Neuronal stem cell (in vitro differentiated cells): ENCODE data around the gene RBM4B.

ENCODE experiments used
- DNase-seq: peaks from one replicate; pipeline ENCODE4 v3.0.0-alpha.2; 2013; ENCODE audit warnings: low spot score
- H2AFZ ChIP-seq: one replicate; pipeline ENCODE4 v1.6.1; 2013; ENCODE audit warnings: mild to moderate bottlenecking, low read length, inconsistent platforms
- H2AK5ac ChIP-seq: 2 replicates; pipeline ENCODE4 v1.6.1; 2013; ENCODE audit warnings: low read depth, mild to moderate bottlenecking, inconsistent platforms, low read length, moderate library complexity, mixed read lengths
- H2BK120ac ChIP-seq: 2 replicates; pipeline ENCODE4 v1.6.1; 2013; ENCODE audit warnings: low read depth, mild to moderate bottlenecking, inconsistent platforms, low read length, moderate library complexity, mixed read lengths
- H2BK12ac ChIP-seq: one replicate; pipeline ENCODE4 v1.6.1; 2013; ENCODE audit warnings: low read length, inconsistent platforms
- H2BK15ac ChIP-seq: 2 replicates; pipeline ENCODE4 v1.6.1; 2013; ENCODE audit warnings: mild to moderate bottlenecking, low read length, inconsistent platforms, mixed read lengths
- H2BK5ac ChIP-seq: one replicate; pipeline ENCODE4 v1.6.1; 2013; ENCODE audit warnings: inconsistent platforms, mild to moderate bottlenecking, low read length, moderate library complexity
- H3K14ac ChIP-seq: one replicate; pipeline ENCODE4 v1.6.1; 2013; ENCODE audit warnings: low read length, inconsistent platforms
- H3K18ac ChIP-seq: 2 replicates; pipeline ENCODE4 v1.6.1; 2013; ENCODE audit warnings: low read length, inconsistent platforms
- H3K23ac ChIP-seq: 2 replicates; pipeline ENCODE4 v1.6.1; 2013; ENCODE audit warnings: low read depth, mild to moderate bottlenecking, mixed read lengths, low read length, inconsistent platforms; ENCODE audit not compliant: poor library complexity
- H3K27ac ChIP-seq: replicated peaks from 3 replicates; pipeline ENCODE4 v1.5.1; 2013; ENCODE audit warnings: low read length, inconsistent platforms
- H3K27me3 ChIP-seq, 3 experiments: 2 replicates each; pipeline ENCODE4 v1.6.1; 2013; ENCODE audit warnings: low read length in 3 of 3, mild to moderate bottlenecking in 2 of 3, inconsistent platforms in 1 of 3, low read depth in 1 of 3, mixed read lengths in 1 of 3, moderate library complexity in 1 of 3; ENCODE audit not compliant: control insufficient read depth in 3 of 3, insufficient read depth in 3 of 3
- H3K36me3 ChIP-seq, 2 donors: replicated peaks in 1 of 2; 2 replicates each; pipeline ENCODE4 v1.6.1; 2013; ENCODE audit warnings: low read length in 2 of 2; ENCODE audit not compliant: control insufficient read depth in 2 of 2, insufficient read depth in 2 of 2
- H3K4ac ChIP-seq: 2 replicates; pipeline ENCODE4 v1.6.1; 2013; ENCODE audit warnings: inconsistent platforms, mild to moderate bottlenecking, low read length, moderate library complexity
- H3K4me1 ChIP-seq, 2 donors: 1 replicate in 1 of 2; 2 replicates in 1 of 2; pipeline ENCODE4 v1.6.1; 2013; ENCODE audit warnings: low read length in 2 of 2, low read depth in 1 of 2; ENCODE audit not compliant: control insufficient read depth in 2 of 2, insufficient read depth in 1 of 2
- H3K4me2 ChIP-seq: one replicate; pipeline ENCODE4 v1.6.1; 2013; ENCODE audit warnings: mild to moderate bottlenecking, low read length, inconsistent platforms; ENCODE audit not compliant: insufficient read depth, poor library complexity, severe bottlenecking
- H3K4me3 ChIP-seq, 2 donors: 2 replicates each; pipeline ENCODE4 v1.5.1; 2013; ENCODE audit warnings: low read length in 2 of 2, mild to moderate bottlenecking in 2 of 2, inconsistent platforms in 1 of 2, moderate library complexity in 1 of 2
- H3K79me1 ChIP-seq: one replicate; pipeline ENCODE4 v1.6.1; 2013; ENCODE audit warnings: low read depth, mild to moderate bottlenecking, inconsistent platforms, low read length, moderate library complexity
- H3K9ac ChIP-seq: one replicate; pipeline ENCODE4 v1.6.1; 2013; ENCODE audit warnings: mild to moderate bottlenecking, low read depth, low read length, inconsistent platforms; ENCODE audit not compliant: poor library complexity
- H3K9me3 ChIP-seq, 2 donors: replicated peaks in 1 of 2; 2 replicates each; pipeline versions ENCODE3 to v1.6.1; 2013; ENCODE audit warnings: low read length in 2 of 2, mild to moderate bottlenecking in 2 of 2, inconsistent platforms in 1 of 2, low read depth in 1 of 2, mixed read lengths in 1 of 2, moderate library complexity in 1 of 2; ENCODE audit not compliant: control insufficient read depth in 2 of 2, insufficient read depth in 1 of 2
- H4K8ac ChIP-seq: one replicate; pipeline ENCODE4 v1.6.1; 2013; ENCODE audit warnings: low read depth, mild to moderate bottlenecking, inconsistent platforms, low read length, moderate library complexity
- H4K91ac ChIP-seq: one replicate; pipeline ENCODE4 v1.6.1; 2013; ENCODE audit warnings: low read length, low read depth, mild to moderate bottlenecking, inconsistent platforms; ENCODE audit not compliant: poor library complexity
- WGBS, 2 donors: extraction: QIAGEN DNeasy Blood & Tissue Kit; methylation state at CpG; one replicate each; pipeline ENCODE4 v1.1.7; 2013; ENCODE audit warnings: missing lambda C conversion rate in 2 of 2, mixed read lengths in 1 of 2; ENCODE audit not compliant: insufficient read length in 2 of 2, insufficient replicate concordance in 1 of 2; ENCODE audit errors: extremely low coverage in 2 of 2; 5-methylcytosine and 5-hydroxymethylcytosine counted together

The RBM4B gene

DNA sequence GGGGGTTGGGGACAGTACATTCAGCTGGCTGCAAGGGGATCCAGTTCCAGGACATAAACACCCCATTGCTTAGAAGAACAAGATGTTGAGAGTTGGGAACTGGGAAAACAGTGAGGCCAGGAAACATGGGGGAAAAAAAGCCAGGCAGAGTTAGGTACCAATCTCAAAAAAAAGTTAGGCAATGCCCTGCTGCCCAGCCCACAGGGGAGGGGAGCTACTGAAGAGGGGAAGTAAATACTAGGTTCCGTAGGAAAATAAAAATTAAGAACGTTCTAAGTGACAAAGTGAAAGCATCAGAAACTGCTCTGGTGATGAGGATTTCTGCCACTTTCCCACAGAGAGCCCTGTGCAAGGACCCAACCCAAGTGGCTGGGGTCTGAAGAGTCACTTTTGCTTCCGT lies 39.3 kb upstream of the RBM4B start:
- Histone ChIP-seq H2AFZ (no peak overlapping the region), H3K27me3 (no peaks in the 10 kb centered on the region), H3K4me1 (peaks cover 9 to 32% of the 10 kb centered on the region in 2 donors), H3K18ac (no peak overlapping the region), H2BK12ac (no peak overlapping the region), H3K14ac (no peak overlapping the region), H3K23ac (no peak overlapping the region), H3K36me3 (peaks cover 31 to 75% of the 10 kb centered on the region in 2 donors), H4K8ac (no peak overlapping the region), H3K9ac (no peak overlapping the region), H3K9me3 (no peaks in the 10 kb centered on the region), H3K4me2 (no peak overlapping the region), H3K27ac (no peak overlapping the region), H2BK15ac (no peak overlapping the region), H2BK120ac (no peak overlapping the region), H3K4me3 (no peak overlapping the region), H4K91ac (no peak overlapping the region), H2AK5ac (no peak overlapping the region), H3K4ac (no peak overlapping the region), H3K79me1 (peaks cover 6% of the 10 kb centered on the region), H2BK5ac (peak overlapping the region; percentile 4)
- no peak for DNase-seq
- no CpG with 5 or more reads among the region's 3 CpGs for WGBS, 2 donors

DNA sequence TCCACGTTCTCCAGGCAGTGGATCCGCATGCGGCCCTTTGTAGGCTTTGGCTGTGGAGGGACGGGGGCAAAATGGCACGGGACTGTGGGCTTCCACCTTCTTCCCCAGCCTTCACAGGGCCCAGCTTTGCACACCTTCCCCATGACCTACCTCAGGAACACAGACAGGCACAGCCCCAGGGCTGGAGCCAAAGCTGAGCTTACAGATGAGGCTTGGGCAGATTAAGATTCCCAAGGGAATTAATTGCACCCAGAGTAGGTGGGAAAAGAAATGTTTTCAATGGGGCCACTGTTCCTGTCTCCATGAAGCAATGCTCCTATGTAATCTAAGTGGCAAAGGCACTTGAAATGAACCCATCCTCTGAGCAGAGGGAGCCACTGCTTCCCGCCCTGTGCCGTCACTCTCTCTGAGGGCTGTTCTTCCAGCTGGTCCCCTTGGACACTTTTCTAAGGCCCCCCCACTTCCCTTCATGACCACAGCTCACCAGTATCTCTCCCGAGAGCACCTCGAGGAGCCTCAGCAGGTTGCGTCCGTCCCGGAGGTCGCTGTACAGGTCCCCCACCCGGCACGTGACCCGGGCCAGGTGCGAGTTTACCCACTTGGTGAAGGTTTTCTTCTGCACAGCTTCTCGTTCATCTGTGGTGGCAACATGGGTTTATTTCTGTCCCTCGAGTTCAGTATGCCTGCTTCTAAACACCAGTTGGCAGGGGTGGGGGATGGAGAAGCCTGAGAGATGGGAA lies 37.8 kb upstream of the RBM4B start:
- H3K18ac ChIP-seq = no peak overlapping the region
- peaks cover 35 to 80% of the 10 kb centered on the region in 2 donors for H3K36me3 ChIP-seq
- no peak overlapping the region for H2BK15ac ChIP-seq
- H3K4me2 ChIP-seq = no peak overlapping the region
- no peak for DNase-seq
- no peak overlapping the region for H3K14ac ChIP-seq
- H2AK5ac ChIP-seq = no peak overlapping the region
- H3K4ac ChIP-seq = no peak overlapping the region
- no peak overlapping the region for H2AFZ ChIP-seq
- no peaks in the 10 kb centered on the region for H3K27me3 ChIP-seq
- H3K79me1 ChIP-seq = peaks cover 6% of the 10 kb centered on the region
- no peak overlapping the region for H3K4me3 ChIP-seq
- no peak overlapping the region for H3K9ac ChIP-seq
- H3K9me3 ChIP-seq = no peaks in the 10 kb centered on the region
- H2BK120ac ChIP-seq = no peak overlapping the region
- H2BK12ac ChIP-seq = no peak overlapping the region
- WGBS, 2 donors = no CpG with 5 or more reads among the region's 19 CpGs
- H2BK5ac ChIP-seq = no peak overlapping the region
- H3K4me1 ChIP-seq = peaks cover 4 to 26% of the 10 kb centered on the region in 2 donors
- H3K27ac ChIP-seq = no peak overlapping the region
- H4K8ac ChIP-seq = no peak overlapping the region
- no peak overlapping the region for H4K91ac ChIP-seq
- no peak overlapping the region for H3K23ac ChIP-seq

DNA sequence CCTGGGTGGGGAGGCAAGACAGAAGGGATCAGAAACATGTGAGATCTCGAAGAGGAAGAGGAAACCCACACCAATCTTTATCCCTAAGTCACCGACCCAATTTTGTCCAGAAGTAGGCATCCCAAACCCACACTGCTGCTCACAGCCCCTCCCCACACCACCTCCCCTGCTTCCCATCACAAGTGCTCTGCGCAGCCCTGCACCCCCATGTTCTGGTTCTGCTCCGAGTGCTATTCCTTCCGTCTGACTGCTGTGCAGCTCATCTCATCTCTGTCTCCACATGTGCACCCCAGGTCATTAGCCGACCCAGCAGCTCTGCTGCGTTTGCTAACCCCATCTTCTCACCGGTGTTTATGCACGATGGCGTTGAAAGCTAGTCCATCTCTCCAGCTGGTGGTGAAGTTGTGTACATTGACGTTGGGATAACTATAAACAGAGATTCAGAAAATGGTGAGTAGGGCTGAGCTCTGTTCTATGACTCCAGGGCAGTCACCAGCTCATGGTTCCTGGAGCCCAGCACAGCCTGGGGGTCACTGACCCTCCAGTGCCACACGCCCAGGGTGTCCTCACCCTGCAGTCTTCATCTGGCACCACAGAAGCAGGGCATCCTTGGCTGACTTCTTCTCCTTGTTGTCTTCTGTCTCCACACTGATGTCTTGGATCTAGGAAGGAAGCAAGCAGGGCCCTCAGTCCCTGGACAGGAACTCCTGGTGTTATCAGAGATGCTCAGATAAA lies 36.2 kb upstream of the RBM4B start:
- H3K4ac ChIP-seq = no peak overlapping the region
- no peak overlapping the region for H3K23ac ChIP-seq
- H3K18ac ChIP-seq = no peak overlapping the region
- no peak overlapping the region for H3K9ac ChIP-seq
- peaks cover 34 to 77% of the 10 kb centered on the region in 2 donors for H3K36me3 ChIP-seq
- no peak overlapping the region for H3K27ac ChIP-seq
- H3K9me3 ChIP-seq = no peaks in the 10 kb centered on the region
- H3K79me1 ChIP-seq = peaks cover 6% of the 10 kb centered on the region
- no peaks in the 10 kb centered on the region for H3K27me3 ChIP-seq
- no peak overlapping the region for H2BK15ac ChIP-seq
- H2BK120ac ChIP-seq = no peak overlapping the region
- no peak overlapping the region for H2BK12ac ChIP-seq
- H3K14ac ChIP-seq = no peak overlapping the region
- H3K4me3 ChIP-seq = no peak overlapping the region
- no peak overlapping the region for H4K8ac ChIP-seq
- H3K4me1 ChIP-seq = peaks cover 0 to 10% of the 10 kb centered on the region in 2 donors
- no CpG with 5 or more reads among the region's 12 CpGs for WGBS, 2 donors
- H2BK5ac ChIP-seq = no peak overlapping the region
- H4K91ac ChIP-seq = no peak overlapping the region
- DNase-seq = no peak
- H2AK5ac ChIP-seq = no peak overlapping the region
- H2AFZ ChIP-seq = no peak overlapping the region
- no peak overlapping the region for H3K4me2 ChIP-seq

DNA sequence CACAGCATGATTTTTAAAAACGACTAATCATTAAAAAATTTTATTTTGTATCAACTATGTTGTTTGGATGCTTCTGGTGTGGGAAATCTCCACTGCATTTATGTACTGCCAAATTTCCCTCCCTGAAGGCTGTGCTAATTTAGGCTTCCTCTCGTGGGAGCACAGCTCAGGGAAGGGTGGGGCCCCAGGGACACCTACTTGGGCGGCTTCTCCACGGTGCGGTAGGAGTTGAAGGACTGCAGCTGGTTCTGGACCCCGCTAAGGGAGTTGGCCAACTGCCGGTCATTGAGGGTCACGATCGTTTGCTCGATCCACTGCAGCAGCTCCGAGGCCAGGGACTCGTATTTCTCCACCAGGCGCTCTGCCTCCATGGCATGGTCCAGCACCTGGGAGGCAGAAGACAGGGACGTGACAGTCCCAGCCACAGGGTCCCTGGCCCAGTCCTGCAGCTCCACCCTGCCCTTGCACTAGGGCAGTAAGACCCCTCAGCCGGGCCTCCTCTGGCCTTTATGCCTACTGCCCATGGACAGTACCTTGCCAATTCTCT lies 32.8 kb upstream of the RBM4B start:
- Histone ChIP-seq H3K36me3 (peaks cover 47 to 87% of the 10 kb centered on the region in 2 donors), H3K79me1 (peaks cover 2% of the 10 kb centered on the region), H3K9ac (no peak overlapping the region), H3K4me1 (no peaks in the 10 kb centered on the region), H3K27ac (no peak overlapping the region), H3K14ac (no peak overlapping the region), H4K8ac (peak overlapping the region; percentile 32), H3K4ac (no peak overlapping the region), H3K9me3 (no peaks in the 10 kb centered on the region), H3K4me3 (no peak overlapping the region), H2AFZ (no peak overlapping the region), H4K91ac (no peak overlapping the region), H2BK120ac (no peak overlapping the region), H3K23ac (no peak overlapping the region), H2BK15ac (no peak overlapping the region), H2AK5ac (no peak overlapping the region), H2BK12ac (no peak overlapping the region), H3K18ac (no peak overlapping the region), H2BK5ac (no peak overlapping the region), H3K27me3 (no peaks in the 10 kb centered on the region), H3K4me2 (no peak overlapping the region)
- DNase-seq = no peak
- WGBS, 2 donors = no CpG with 5 or more reads among the region's 15 CpGs
